RPMI8226 (cell line): ENCODE results near the gene ZNF227.
"Not testable (repeated sequence)": the region's sequence is repeated elsewhere in the genome, so short reads cannot be mapped to it uniquely, and the experiment has no call there.

Experiments
- DNase-seq: peaks from one replicate; pipeline ENCODE4 v3.0.0-alpha.2; 2015

Gene ZNF227

DNA sequence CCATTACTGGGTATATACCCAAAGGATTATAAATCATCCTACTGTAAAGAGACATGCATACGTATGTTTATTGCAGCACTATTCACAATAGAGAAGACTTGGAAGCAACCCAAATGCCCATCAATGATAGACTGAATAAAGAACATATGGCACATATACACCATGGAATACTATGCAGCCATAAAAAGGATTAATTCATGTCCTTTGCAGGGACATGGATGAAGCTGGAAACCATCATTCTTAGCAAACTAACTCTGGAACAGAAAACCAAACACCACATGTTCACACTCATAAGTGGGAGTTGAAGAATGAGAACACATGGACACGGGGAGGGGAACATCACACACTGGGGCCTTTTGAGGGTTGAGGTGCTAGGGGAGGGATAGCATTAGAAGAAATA lies 41.1 kb downstream of the ZNF227 start:
- not testable (repeated sequence) for DNase-seq

DNA sequence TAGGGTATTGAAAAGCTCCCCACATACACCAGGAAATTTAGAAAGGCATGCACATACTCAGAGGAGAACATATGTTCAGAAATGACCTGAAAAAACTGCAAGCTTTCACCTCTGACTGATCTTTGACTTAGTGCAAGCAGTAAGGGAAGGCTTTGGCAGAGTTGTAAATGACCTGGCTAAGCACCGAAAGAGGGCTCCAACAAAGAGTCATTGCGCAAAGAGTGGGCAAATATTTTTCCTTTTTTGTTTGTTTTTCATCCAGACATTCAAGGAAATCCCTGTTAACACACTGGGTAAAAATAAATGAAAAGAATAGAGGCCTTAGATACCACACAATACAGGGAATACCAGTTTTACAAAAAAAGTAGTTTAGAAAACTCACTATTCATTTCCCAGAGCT lies 42.2 kb downstream of the ZNF227 start:
- DNase-seq, result no peak

DNA sequence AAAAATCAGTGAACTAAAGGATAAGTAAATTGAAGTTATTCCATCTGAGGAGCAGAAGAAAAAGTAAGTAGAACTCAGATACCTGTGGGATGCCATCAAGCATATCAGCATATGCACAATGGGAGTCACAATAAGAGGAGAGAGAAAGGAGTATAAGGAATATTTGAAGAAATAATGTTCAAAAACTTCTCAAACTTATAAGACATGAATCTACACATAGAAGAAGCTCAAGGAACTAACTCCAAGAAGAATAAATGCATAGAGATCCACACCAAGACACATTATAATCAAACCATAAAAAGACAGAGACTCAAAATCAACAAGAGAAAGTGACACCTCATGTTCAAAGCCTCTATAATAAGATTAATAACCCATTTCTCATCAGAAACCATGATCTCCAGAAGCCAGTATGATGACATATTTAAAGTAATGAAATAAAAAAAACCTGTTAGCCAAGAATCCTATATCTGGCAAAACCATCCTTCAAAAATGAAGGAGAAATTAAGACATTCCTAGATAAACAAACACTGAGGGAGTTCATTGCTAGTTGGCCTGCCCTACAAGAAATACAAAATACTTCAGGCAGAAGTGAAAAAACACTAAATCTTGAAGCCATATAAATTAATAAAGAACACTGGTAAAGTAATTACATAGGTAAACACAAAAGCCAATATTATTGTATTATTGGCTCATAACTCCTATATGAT lies 43.5 kb downstream of the ZNF227 start:
- DNase-seq, result no peak

GRCh38 chr19:44258136-44258535 lies 45.8 kb downstream of the ZNF227 start:
- no peak for DNase-seq

- no peak for DNase-seq
Measured at GRCh38 chr19:44258835-44259413, 46.6 kb downstream of the ZNF227 start.

GRCh38 chr19:44260343-44260681 lies 48.0 kb downstream of the ZNF227 start:
- no peak for DNase-seq

DNA sequence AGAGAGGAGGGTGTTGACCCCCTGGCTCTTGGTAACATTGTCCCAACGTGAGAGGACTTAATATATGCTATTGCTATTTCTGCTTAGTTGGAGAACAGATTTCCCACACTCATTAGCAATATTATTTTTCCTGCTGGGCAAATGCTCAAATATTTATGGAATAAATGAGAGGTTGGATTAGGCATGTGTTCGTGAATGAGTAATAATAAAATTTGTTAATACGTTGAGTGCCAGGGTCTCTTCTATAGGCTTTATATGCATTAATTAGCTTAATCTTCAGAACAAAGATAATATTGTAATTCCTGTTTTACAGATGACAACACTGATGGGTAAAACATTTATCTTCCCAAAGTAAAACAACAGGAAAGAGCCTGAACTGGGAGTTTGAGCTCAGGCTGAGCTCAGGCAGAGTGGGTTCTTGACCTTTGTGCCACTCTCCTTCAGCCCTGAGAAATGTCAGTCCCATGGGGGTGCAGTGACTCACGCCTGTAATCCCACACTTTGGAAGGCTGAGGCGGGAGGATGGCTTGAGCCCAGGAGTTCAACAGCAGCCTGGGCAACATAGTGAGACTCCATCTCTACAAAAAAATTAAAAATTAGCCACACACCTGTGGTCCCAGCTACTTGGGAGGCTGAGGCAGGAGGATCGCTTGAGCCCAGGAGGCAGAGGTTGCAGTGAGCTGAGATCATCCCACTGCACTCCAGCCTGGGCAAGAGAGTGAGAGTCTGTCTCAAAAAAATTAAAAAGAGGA lies 48.5 kb downstream of the ZNF227 start:
- no peak for DNase-seq

DNA sequence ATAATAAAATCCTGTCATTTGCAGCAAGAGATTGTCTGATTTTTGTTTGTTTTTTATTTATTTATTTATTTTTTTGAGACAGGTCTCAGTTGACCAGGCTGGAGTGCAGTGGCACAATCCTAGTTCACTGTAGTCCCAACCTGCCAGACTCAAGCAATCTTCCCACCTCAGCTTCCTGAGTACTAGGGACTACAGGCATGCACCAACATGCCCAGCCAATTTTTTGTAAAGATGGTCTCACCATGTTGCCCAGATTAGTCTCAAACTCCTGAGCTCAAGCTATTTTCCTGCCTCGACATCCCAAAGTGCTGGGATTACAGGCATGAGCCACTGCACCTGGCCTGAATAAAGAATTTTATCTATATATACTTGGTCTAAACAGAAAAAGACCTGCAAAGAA lies 65.0 kb downstream of the ZNF227 start:
- DNase-seq, result no peak

GRCh38 chr19:44278181-44278690 lies 65.9 kb downstream of the ZNF227 start:
- DNase-seq, result no peak

DNA sequence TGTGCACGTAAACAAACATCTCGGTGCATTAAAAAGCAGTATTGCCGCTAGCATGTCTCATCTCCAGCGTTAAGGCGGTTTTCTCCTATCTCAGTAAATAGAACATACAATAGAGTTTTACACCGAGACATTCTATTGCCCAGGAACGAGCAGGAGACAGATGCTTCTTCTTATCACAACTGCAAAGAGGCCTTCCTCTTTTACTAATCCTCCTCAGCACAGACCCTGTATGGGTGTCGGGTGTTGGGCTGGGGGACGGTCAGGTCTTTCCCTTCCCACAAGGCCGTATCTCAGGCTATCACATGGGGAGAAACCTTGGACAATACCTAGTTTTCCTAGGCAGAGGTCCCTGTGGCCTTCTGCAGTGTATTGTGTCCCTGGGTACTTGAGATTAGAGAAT lies 68.6 kb downstream of the ZNF227 start:
- DNase-seq, result no peak

- no peak for DNase-seq
Measured at GRCh38 chr19:44282846-44283245, 70.5 kb downstream of the ZNF227 start.

DNA sequence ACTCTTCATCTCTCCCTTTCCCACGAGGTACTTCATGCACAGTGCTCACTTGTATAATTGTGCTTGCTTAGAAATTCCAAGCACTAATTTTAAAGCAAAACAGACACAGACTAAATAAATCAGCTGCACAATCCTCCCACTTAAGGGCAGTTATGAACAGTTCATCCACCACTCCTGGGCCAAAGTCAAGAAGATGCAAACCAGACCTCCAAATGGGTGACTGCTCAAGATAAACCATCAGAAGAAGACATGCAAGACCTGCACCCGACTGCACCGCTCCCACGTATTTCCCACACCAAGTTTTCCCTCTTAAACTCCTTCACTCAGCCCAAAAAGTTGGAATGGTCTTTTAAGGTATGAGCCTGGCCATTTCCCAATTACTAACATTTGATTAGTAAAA lies 72.6 kb downstream of the ZNF227 start:
- DNase-seq, result no peak
